Mucosa of descending colon (tissue), 3 donors: ENCODE measurements around the gene ACKR4. TPM values are rescaled to one million over a fixed set of nuclear protein-coding genes. Genes with fewer than 3 reads are reported as not detected.

ENCODE experiments used
- ATAC-seq: fragments of 200-7000 bp; cut with Tn5 transposase; one replicate; pipeline ENCODE4 v1.9.1; 2020; ENCODE audit warnings: mild to moderate bottlenecking, moderate library complexity
- DNase-seq, 3 donors: peaks; one replicate each; pipeline ENCODE4 v3.0.0-alpha.2; 2020
- H3K36me3 ChIP-seq: fragments of 200-600 bp; one replicate; pipeline ENCODE4 v1.8.0; 2021; ENCODE audit warnings: low read depth, mild to moderate bottlenecking
- H3K4me1 ChIP-seq: fragments of 200-600 bp; one replicate; pipeline ENCODE4 v1.8.0; 2021; ENCODE audit warnings: low read depth, mild to moderate bottlenecking
- H3K4me3 ChIP-seq: fragments of 200-600 bp; one replicate; pipeline ENCODE4 v1.8.0; 2021; ENCODE audit warnings: mild to moderate bottlenecking
- H3K9me3 ChIP-seq: fragments of 200-600 bp; one replicate; pipeline ENCODE4 v1.8.0; 2021; ENCODE audit warnings: mild to moderate bottlenecking
- CTCF ChIP-seq: fragments of 200-600 bp; IDR thresholded peaks from one replicate; pipeline ENCODE4 v1.8.0; 2022; ENCODE audit warnings: antibody characterized with exemption, mild to moderate bottlenecking
- intact Hi-C, 2 donors: fragments of 100-400 bp; cut with DNase I in 1 of 2; cut with micrococcal nuclease in 1 of 2; formaldehyde crosslinking; loops; one replicate each; pipeline versions ENCODE4 v1.11.0 to v1.11.1; 2022; cut with DNase I, micrococcal nuclease
- long read RNA-seq, 2 donors: library from polyadenylated mRNA; unstranded; transcript quantifications; one replicate each; pipeline ENCODE4 v2.0.0, GENCODE V29; 2019 to 2021
- total RNA-seq, 3 donors: library from RNA; stranded (reverse); fragmentation: NEBNext Ultra II Directional in 2 of 3; extraction: Animal tissue kit (Norgen Biotek cat#: 25700) in 2 of 3; gene quantifications; one replicate each; pipeline versions ENCODE4 v1.2.1 to v1.2.4, GENCODE V29; 2021 to 2023
- donor health status: DM: no; HTN: no; CAD: no; lungs with moderate emphysema.
- donor health status: DM: no; HTN: no; CAD: no.
- donor health status: DM: no; HTN: yes; CAD: no.

The ACKR4 gene
- total RNA-seq = 1 to 10 TPM in 2 of 3 donors, under 1 TPM in 1; 0.90 to 3.3 (median 2.2) TPM
- long read RNA-seq, donor 1, partial matches to known transcripts = 0 of 1 reads
- long read RNA-seq, donor 1, other reads (novel, unspliced or antisense) = 0 of 1 reads
- long read RNA-seq, donor 2, partial matches to known transcripts = 0 of 4 reads
- long read RNA-seq, donor 2, other reads (novel, unspliced or antisense) = 0 of 4 reads

GRCh38 chr3:132596816-132597433 is at the start of gene ACKR4:
Gene ACKR4, plus strand, starts transcription at chr3:132597270. Its CDS starts 3,128 bp downstream, at chr3:132600398.
- H3K36me3 ChIP-seq = no peaks in the 10 kb centered on the region
- ATAC-seq (peak; percentile 78), DNase-seq (no peak)
- intact Hi-C loops = no loop called here
- no peak for TF ChIP-seq CTCF
- no peak within 1 kb of the TSS for H3K4me3 ChIP-seq
- no peaks in the 10 kb centered on the region for H3K4me1 ChIP-seq
- H3K9me3 ChIP-seq = no peaks in the 10 kb centered on the region

DNA sequence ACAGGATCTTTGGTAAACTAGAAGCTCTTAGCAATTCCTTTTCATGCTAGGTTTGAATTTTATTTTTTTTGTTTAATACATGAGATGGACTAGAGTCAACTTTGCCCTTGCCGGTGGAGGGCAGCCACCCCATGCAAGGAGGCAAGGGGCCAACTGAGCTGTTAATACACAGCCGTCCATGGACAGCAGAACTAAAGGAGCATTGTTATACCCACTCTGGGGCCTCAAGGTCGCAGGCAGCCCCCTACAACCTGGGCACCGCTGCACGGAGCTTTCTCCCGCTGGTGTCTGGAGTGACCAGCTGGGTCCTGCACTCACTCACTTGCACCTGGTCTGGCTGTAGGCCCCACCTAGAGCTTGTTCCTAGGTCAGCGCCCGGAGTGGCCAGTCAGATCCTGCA is 47.9 kb upstream of the ACKR4 start:
- intact Hi-C loops = no loop called here
- TF ChIP-seq CTCF = no peak
- H3K9me3 ChIP-seq = no peaks in the 10 kb centered on the region
- no peak overlapping the region for H3K4me3 ChIP-seq
- H3K4me1 ChIP-seq = no peaks in the 10 kb centered on the region
- no peak for ATAC-seq
- DNase-seq = no peak
- no peaks in the 10 kb centered on the region for H3K36me3 ChIP-seq

DNA sequence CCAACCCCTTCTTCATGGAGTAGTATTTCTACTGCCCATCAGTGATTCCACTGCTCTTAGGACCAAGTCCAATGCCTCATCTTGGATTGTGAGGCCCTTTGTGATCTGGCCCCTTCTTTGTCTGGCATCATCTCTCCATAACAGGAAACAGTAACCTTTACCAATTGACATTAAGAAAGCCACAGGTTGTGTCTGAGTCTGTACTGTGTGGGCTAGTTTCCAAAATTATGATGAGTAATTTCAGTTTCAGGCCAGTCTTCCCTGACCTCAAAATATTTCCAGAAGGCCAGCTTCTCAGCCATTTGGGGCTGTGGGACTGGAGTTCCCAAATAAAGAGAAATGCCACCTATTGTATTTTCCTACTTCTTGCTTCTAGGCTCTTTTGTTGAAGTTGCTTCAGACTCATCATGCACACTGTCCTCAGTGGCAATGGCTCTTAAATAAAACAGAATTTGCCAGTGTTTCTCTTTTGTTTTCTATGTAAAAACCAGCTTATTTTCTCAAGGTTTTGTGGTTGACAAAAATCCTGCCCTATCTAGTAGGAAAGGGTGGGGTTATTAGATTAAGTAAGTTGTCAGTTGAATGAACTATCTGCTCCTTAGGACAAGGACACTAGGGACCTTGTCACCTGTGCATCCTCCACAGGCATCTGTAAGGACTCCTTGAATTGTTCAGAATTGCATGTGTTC is 47.0 kb upstream of the ACKR4 start:
- no peak overlapping the region for H3K4me3 ChIP-seq
- ATAC-seq (no peak), DNase-seq (no peak)
- H3K36me3 ChIP-seq = no peaks in the 10 kb centered on the region
- no peak for TF ChIP-seq CTCF
- H3K4me1 ChIP-seq = no peaks in the 10 kb centered on the region
- H3K9me3 ChIP-seq = no peaks in the 10 kb centered on the region
- intact Hi-C loops = no loop called here

GRCh38 chr3:132550579-132551305 is 46.3 kb upstream of the ACKR4 start:
- no peak for DNase-seq
- Histone ChIP-seq H3K9me3 (no peaks in the 10 kb centered on the region), H3K4me1 (no peaks in the 10 kb centered on the region), H3K4me3 (no peak overlapping the region), H3K36me3 (no peaks in the 10 kb centered on the region)
- no peak for TF ChIP-seq CTCF
- intact Hi-C loops = no loop called here
- no peak for ATAC-seq

GRCh38 chr3:132553826-132554225 is 43.2 kb upstream of the ACKR4 start:
- H3K4me3 ChIP-seq = no peak overlapping the region
- H3K36me3 ChIP-seq = no peaks in the 10 kb centered on the region
- H3K9me3 ChIP-seq = no peaks in the 10 kb centered on the region
- DNase-seq = no peak
- H3K4me1 ChIP-seq = no peaks in the 10 kb centered on the region
- intact Hi-C loops = no loop called here
- ATAC-seq = no peak
- TF ChIP-seq CTCF = no peak
